ENCODE measurements around the gene PHLDA2.

PHLDA2 gene

GRCh38 chr11:2958251-2958650 lies 29.0 kb upstream of the PHLDA2 start:
- no peak overlapping the region for H3K4me3 ChIP-seq (ENCODE audit: low read length)
- peaks cover 80% of the 10 kb centered on the region for H3K36me3 ChIP-seq (ENCODE audit: insufficient read depth, low read length)
- no peaks in the 10 kb centered on the region for H3K27me3 ChIP-seq (ENCODE audit: control insufficient read depth, insufficient read depth, low read length)
- no peak overlapping the region for H3K9ac ChIP-seq (ENCODE audit: low read depth, low read length)
- no peaks in the 10 kb centered on the region for H3K9me3 ChIP-seq (replicated peaks; ENCODE audit: low read length)
- no peaks in the 10 kb centered on the region for H3K4me1 ChIP-seq (ENCODE audit: control insufficient read depth, insufficient read depth, low read length)
- H3K4me2 ChIP-seq (ENCODE audit: low read length): no peak overlapping the region

- no peak overlapping the region for H3K4me2 ChIP-seq (ENCODE audit: low read length)
- peaks cover 80% of the 10 kb centered on the region for H3K36me3 ChIP-seq (ENCODE audit: insufficient read depth, low read length)
- H3K27me3 ChIP-seq (ENCODE audit: control insufficient read depth, insufficient read depth, low read length): no peaks in the 10 kb centered on the region
- H3K4me1 ChIP-seq (ENCODE audit: control insufficient read depth, insufficient read depth, low read length): peaks cover 20% of the 10 kb centered on the region
- H3K9ac ChIP-seq (ENCODE audit: low read depth, low read length): no peak overlapping the region
- no peak overlapping the region for H3K4me3 ChIP-seq (ENCODE audit: low read length)
- H3K9me3 ChIP-seq (replicated peaks; ENCODE audit: low read length): no peaks in the 10 kb centered on the region
Observed at GRCh38 chr11:2955906-2956476, 26.8 kb upstream of the PHLDA2 start.

GRCh38 chr11:2954263-2954662 lies 25.0 kb upstream of the PHLDA2 start:
- H3K36me3 ChIP-seq (ENCODE audit: insufficient read depth, low read length): peaks cover 81% of the 10 kb centered on the region
- H3K9me3 ChIP-seq (replicated peaks; ENCODE audit: low read length): no peaks in the 10 kb centered on the region
- no peak overlapping the region for H3K9ac ChIP-seq (ENCODE audit: low read depth, low read length)
- H3K4me2 ChIP-seq (ENCODE audit: low read length): no peak overlapping the region
- H3K27me3 ChIP-seq (ENCODE audit: control insufficient read depth, insufficient read depth, low read length): no peaks in the 10 kb centered on the region
- H3K4me3 ChIP-seq (ENCODE audit: low read length): no peak overlapping the region
- H3K4me1 ChIP-seq (ENCODE audit: control insufficient read depth, insufficient read depth, low read length): peaks cover 24% of the 10 kb centered on the region

GRCh38 chr11:2952290-2952689 lies 23.1 kb upstream of the PHLDA2 start:
- H3K4me2 ChIP-seq (ENCODE audit: low read length): peak overlapping the region; percentile 35
- no peaks in the 10 kb centered on the region for H3K27me3 ChIP-seq (ENCODE audit: control insufficient read depth, insufficient read depth, low read length)
- peaks cover 85% of the 10 kb centered on the region for H3K36me3 ChIP-seq (ENCODE audit: insufficient read depth, low read length)
- H3K4me1 ChIP-seq (ENCODE audit: control insufficient read depth, insufficient read depth, low read length): peaks cover 24% of the 10 kb centered on the region
- no peak overlapping the region for H3K4me3 ChIP-seq (ENCODE audit: low read length)
- no peak overlapping the region for H3K9ac ChIP-seq (ENCODE audit: low read depth, low read length)
- no peaks in the 10 kb centered on the region for H3K9me3 ChIP-seq (replicated peaks; ENCODE audit: low read length)

- Histone ChIP-seq H3K4me2 (ENCODE audit: low read length) (peak overlapping the region; percentile 35), H3K9me3 (replicated peaks; ENCODE audit: low read length) (no peaks in the 10 kb centered on the region), H3K36me3 (ENCODE audit: insufficient read depth, low read length) (peaks cover 86% of the 10 kb centered on the region)
Observed at GRCh38 chr11:2951231-2952110, 22.3 kb upstream of the PHLDA2 start.

GRCh38 chr11:2950825-2951224 lies 21.6 kb upstream of the PHLDA2 start:
- Histone ChIP-seq H3K36me3 (ENCODE audit: insufficient read depth, low read length) (peaks cover 82% of the 10 kb centered on the region), H3K4me2 (ENCODE audit: low read length) (peak overlapping the region; percentile 35), H3K27me3 (ENCODE audit: control insufficient read depth, insufficient read depth, low read length) (no peaks in the 10 kb centered on the region), H3K9me3 (replicated peaks; ENCODE audit: low read length) (no peaks in the 10 kb centered on the region), H3K4me3 (ENCODE audit: low read length) (no peak overlapping the region), H3K9ac (ENCODE audit: low read depth, low read length) (no peak overlapping the region), H3K4me1 (ENCODE audit: control insufficient read depth, insufficient read depth, low read length) (peaks cover 32% of the 10 kb centered on the region)

More at GRCh38 chr11:2951231-2952110, 22.3 kb upstream of the PHLDA2 start:
- H3K4me3 ChIP-seq (ENCODE audit: low read length): no peak overlapping the region
- H3K4me1 ChIP-seq (ENCODE audit: control insufficient read depth, insufficient read depth, low read length): peaks cover 25% of the 10 kb centered on the region
- peak overlapping the region; percentile 18 for H3K9ac ChIP-seq (ENCODE audit: low read depth, low read length)
- H3K27me3 ChIP-seq (ENCODE audit: control insufficient read depth, insufficient read depth, low read length): no peaks in the 10 kb centered on the region

- no peak overlapping the region for H3K4me3 ChIP-seq (ENCODE audit: low read length)
- H3K9me3 ChIP-seq (replicated peaks; ENCODE audit: low read length): no peaks in the 10 kb centered on the region
- H3K27me3 ChIP-seq (ENCODE audit: control insufficient read depth, insufficient read depth, low read length): no peaks in the 10 kb centered on the region
- H3K4me1 ChIP-seq (ENCODE audit: control insufficient read depth, insufficient read depth, low read length): peaks cover 40% of the 10 kb centered on the region
- H3K9ac ChIP-seq (ENCODE audit: low read depth, low read length): no peak overlapping the region
- no peak overlapping the region for H3K4me2 ChIP-seq (ENCODE audit: low read length)
- H3K36me3 ChIP-seq (ENCODE audit: insufficient read depth, low read length): peaks cover 80% of the 10 kb centered on the region
Observed at GRCh38 chr11:2949920-2950319, 20.7 kb upstream of the PHLDA2 start.

GRCh38 chr11:2947744-2948143 lies 18.5 kb upstream of the PHLDA2 start:
- no peak overlapping the region for H3K4me2 ChIP-seq (ENCODE audit: low read length)
- no peak overlapping the region for H3K4me3 ChIP-seq (ENCODE audit: low read length)
- H3K36me3 ChIP-seq (ENCODE audit: insufficient read depth, low read length): peaks cover 64% of the 10 kb centered on the region
- H3K27me3 ChIP-seq (ENCODE audit: control insufficient read depth, insufficient read depth, low read length): no peaks in the 10 kb centered on the region
- H3K4me1 ChIP-seq (ENCODE audit: control insufficient read depth, insufficient read depth, low read length): peaks cover 48% of the 10 kb centered on the region
- H3K9ac ChIP-seq (ENCODE audit: low read depth, low read length): no peak overlapping the region
- no peaks in the 10 kb centered on the region for H3K9me3 ChIP-seq (replicated peaks; ENCODE audit: low read length)

- Histone ChIP-seq H3K4me3 (ENCODE audit: low read length) (no peak overlapping the region), H3K4me1 (ENCODE audit: control insufficient read depth, insufficient read depth, low read length) (peaks cover 38% of the 10 kb centered on the region)
Observed at GRCh38 chr11:2945757-2946287, 16.6 kb upstream of the PHLDA2 start.

GRCh38 chr11:2945031-2945756 lies 16.0 kb upstream of the PHLDA2 start:
- peaks cover 47% of the 10 kb centered on the region for H3K36me3 ChIP-seq (ENCODE audit: insufficient read depth, low read length)
- H3K27me3 ChIP-seq (ENCODE audit: control insufficient read depth, insufficient read depth, low read length): no peaks in the 10 kb centered on the region
- H3K4me2 ChIP-seq (ENCODE audit: low read length): peak overlapping the region; percentile 78
- H3K4me1 ChIP-seq (ENCODE audit: control insufficient read depth, insufficient read depth, low read length): peaks cover 42% of the 10 kb centered on the region
- peak overlapping the region; percentile 47 for H3K4me3 ChIP-seq (ENCODE audit: low read length)
- no peaks in the 10 kb centered on the region for H3K9me3 ChIP-seq (replicated peaks; ENCODE audit: low read length)
- H3K9ac ChIP-seq (ENCODE audit: low read depth, low read length): peak overlapping the region; percentile 27

More at GRCh38 chr11:2945757-2946287, 16.6 kb upstream of the PHLDA2 start:
- H3K9ac ChIP-seq (ENCODE audit: low read depth, low read length): peak overlapping the region; percentile 27
- peak overlapping the region; percentile 78 for H3K4me2 ChIP-seq (ENCODE audit: low read length)
- peaks cover 54% of the 10 kb centered on the region for H3K36me3 ChIP-seq (ENCODE audit: insufficient read depth, low read length)
- H3K27me3 ChIP-seq (ENCODE audit: control insufficient read depth, insufficient read depth, low read length): no peaks in the 10 kb centered on the region
- H3K9me3 ChIP-seq (replicated peaks; ENCODE audit: low read length): no peaks in the 10 kb centered on the region

GRCh38 chr11:2944530-2944929 lies 15.3 kb upstream of the PHLDA2 start:
- H3K9ac ChIP-seq (ENCODE audit: low read depth, low read length): no peak overlapping the region
- no peak overlapping the region for H3K4me2 ChIP-seq (ENCODE audit: low read length)
- H3K4me1 ChIP-seq (ENCODE audit: control insufficient read depth, insufficient read depth, low read length): peaks cover 45% of the 10 kb centered on the region
- no peaks in the 10 kb centered on the region for H3K9me3 ChIP-seq (replicated peaks; ENCODE audit: low read length)
- H3K36me3 ChIP-seq (ENCODE audit: insufficient read depth, low read length): peaks cover 41% of the 10 kb centered on the region
- no peak overlapping the region for H3K4me3 ChIP-seq (ENCODE audit: low read length)
- no peaks in the 10 kb centered on the region for H3K27me3 ChIP-seq (ENCODE audit: control insufficient read depth, insufficient read depth, low read length)
